A549 (cell line): ENCODE measurements around the gene NEURL1.

ENCODE experiments used
- CBX2 ChIP-seq: fragments of 200-600 bp; sonication (generic); IDR thresholded peaks from 2 replicates; pipeline ENCODE4 v1.6.1; 2016; ENCODE audit warnings: low read depth, mild to moderate bottlenecking, borderline replicate concordance
- CTCF ChIP-seq: fragments of >200 bp; sonication (Bioruptor Twin); formaldehyde crosslinking; IDR thresholded peaks from 3 replicates; pipeline ENCODE4 v1.5.1; 2016
- EP300 ChIP-seq, 2 experiments: fragments of >200 bp; sonication (Bioruptor Twin); formaldehyde crosslinking; IDR thresholded peaks; 2 replicates in 1 of 2; 3 replicates in 1 of 2; pipeline ENCODE4 v1.6.1; 2016 to 2017
- MAX ChIP-seq: IDR thresholded peaks from 2 replicates; pipeline ENCODE4 v1.6.1; 2012
- MAZ ChIP-seq: fragments of 150-350 bp; IDR thresholded peaks from 2 replicates; pipeline ENCODE4 v1.6.1; 2014; ENCODE audit warnings: antibody characterized with exemption, low read depth, low read length, borderline replicate concordance
- PHF8 ChIP-seq: fragments of 200-600 bp; sonication (generic); IDR thresholded peaks from 2 replicates; pipeline ENCODE4 v1.6.1; 2016; ENCODE audit warnings: low read depth, mild to moderate bottlenecking, antibody characterized with exemption, moderate library complexity, borderline replicate concordance
- POLR2A ChIP-seq: IDR thresholded peaks from 2 replicates; pipeline ENCODE4 v1.6.1; 2012; ENCODE audit warnings: mild to moderate bottlenecking, low read length
- RAD21 ChIP-seq, 2 experiments: fragments of >200 bp in 1 of 2; sonication (Bioruptor Twin) in 1 of 2; formaldehyde crosslinking in 1 of 2; IDR thresholded peaks in 1 of 2; conservative IDR thresholded peaks in 1 of 2; 2 replicates in 1 of 2; 3 replicates in 1 of 2; pipeline ENCODE4 v1.6.1; 2012 to 2018; ENCODE audit warnings: inconsistent platforms in 1 of 2
- REST ChIP-seq: fragments of 200-600 bp; sonication (generic); IDR thresholded peaks from 2 replicates; pipeline ENCODE4 v1.6.1; 2016; ENCODE audit warnings: antibody characterized with exemption, mild to moderate bottlenecking, moderate library complexity
- SMC3 ChIP-seq: fragments of >200 bp; sonication (Bioruptor Twin); formaldehyde crosslinking; IDR thresholded peaks from 3 replicates; pipeline ENCODE4 v1.6.1; 2018; ENCODE audit warnings: inconsistent platforms

GRCh38 chr10:103548581-103549348 is 55.3 kb downstream of the NEURL1 start:
- TF ChIP-seq SMC3 (no peak), CTCF (no peak), CBX2 (no peak), EP300 (IDR thresholded peaks at IDR 0.05) (no peak), REST (no peak), MAX (no peak), PHF8 (no peak), MAZ (no peak), POLR2A (no peak), RAD21 (conservative IDR thresholded peaks at IDR 0.05 in 1 of 2, IDR thresholded peaks at IDR 0.05 in 1 of 2) (no peak)
